Measurements from ENCODE around the gene GRIN2A. TPM values are rescaled to one million over a fixed set of nuclear protein-coding genes. Genes with fewer than 3 reads are reported as not detected.

The GRIN2A gene
- polyA plus RNA-seq, 1 experiment, result not detected

DNA sequence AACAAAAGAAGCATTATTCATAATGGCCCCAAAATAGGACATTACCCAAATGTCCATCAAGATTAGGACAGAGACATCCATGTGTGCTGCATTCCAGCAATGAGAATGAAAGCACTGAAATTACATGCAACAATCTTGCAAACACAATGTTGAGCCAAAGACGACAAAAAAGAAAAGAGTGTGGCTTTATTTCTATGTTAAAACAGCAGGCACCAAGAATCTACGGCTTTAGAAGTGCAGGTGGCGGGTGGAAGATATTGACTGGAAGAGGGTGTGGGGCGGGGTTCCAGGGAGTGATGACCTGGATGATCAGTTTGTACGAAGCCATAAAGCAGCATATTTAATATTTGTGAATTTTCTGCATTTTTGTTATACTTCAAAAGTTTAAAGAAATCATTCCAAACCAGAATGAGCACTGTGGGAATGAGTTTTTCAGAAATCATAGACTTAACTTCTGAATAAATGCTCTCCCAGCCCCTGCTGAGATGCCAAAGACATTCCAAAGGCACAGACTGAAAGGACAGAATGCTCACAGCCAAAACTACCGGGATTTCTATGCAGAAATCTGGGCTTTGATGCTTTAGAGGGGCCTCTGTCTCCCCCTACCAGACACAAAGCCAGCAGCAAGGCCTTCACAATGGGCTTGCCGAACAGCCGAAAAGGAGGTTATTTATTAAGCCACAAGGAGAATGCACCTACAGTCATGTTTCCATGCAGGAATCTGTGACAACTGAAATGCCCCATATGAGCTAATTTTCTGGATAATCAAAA, 361.6 kb downstream of the GRIN2A start:
- ChIA-PET CTCF (no interaction called here), POLR2A (no interaction called here)
- H3K4me3 ChIP-seq (ENCODE audit: low read depth, low read length), result no peak overlapping the region
- no peak for TF ChIP-seq CTCF (IDR thresholded peaks at IDR 0.05; ENCODE audit: insufficient read depth, low read depth, low read length)
- H3K27me3 ChIP-seq (ENCODE audit: control insufficient read depth, insufficient read depth, low read length), result no peaks in the 10 kb centered on the region
- DNase-seq (ENCODE audit: low read depth), result no peak
- H3K36me3 ChIP-seq (ENCODE audit: control insufficient read depth, insufficient read depth, low read length), result no peaks in the 10 kb centered on the region

DNA sequence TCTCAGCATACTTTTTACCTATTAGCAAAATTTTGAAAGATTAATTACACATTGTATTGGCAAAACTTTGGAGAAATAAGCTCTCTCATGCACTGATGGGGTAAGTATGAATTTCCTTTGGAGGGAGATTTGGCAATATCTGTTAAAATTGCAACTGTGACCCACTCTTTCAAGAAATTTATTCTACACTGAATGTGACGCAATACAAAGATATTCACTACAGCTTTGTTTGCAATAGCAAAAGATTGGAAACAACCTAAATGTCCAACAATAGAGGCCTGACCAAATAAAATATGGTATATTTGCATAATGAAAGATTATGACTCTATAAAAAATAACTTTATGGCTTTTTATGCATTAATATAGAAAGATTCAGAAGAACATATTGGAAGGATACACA, 363.5 kb downstream of the GRIN2A start:
- DNase-seq (ENCODE audit: low read depth), result no peak
- Histone ChIP-seq H3K27me3 (ENCODE audit: control insufficient read depth, insufficient read depth, low read length) (no peaks in the 10 kb centered on the region), H3K4me3 (ENCODE audit: low read depth, low read length) (no peak overlapping the region), H3K36me3 (ENCODE audit: control insufficient read depth, insufficient read depth, low read length) (no peaks in the 10 kb centered on the region)
- POLR2A ChIA-PET, result no interaction called here
- CTCF ChIA-PET, result no interaction called here
- no peak for TF ChIP-seq CTCF (IDR thresholded peaks at IDR 0.05; ENCODE audit: insufficient read depth, low read depth, low read length)

DNA sequence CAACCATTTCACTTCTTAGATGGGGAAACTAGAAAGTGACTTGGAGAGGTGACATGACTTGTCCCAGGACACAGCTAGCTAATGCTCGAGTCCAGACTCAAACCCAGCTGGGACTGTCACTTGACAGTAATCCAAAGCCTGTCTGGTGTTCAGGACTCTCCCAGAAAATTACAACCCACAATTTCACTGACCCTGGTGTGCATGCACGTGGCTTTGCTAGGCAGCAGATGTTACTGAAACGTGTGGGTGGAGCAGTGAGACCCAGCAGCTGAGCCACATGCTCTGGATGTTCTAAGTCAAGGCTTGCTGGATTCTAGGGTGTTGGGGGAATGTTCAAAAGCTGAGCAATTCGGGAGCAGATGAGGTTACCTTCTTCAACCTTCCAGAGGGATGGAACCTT, 364.6 kb downstream of the GRIN2A start:
- no peak for DNase-seq (ENCODE audit: low read depth)
- H3K4me3 ChIP-seq (ENCODE audit: low read depth, low read length), result no peak overlapping the region
- CTCF ChIA-PET, result no interaction called here
- POLR2A ChIA-PET, result no interaction called here
- H3K27me3 ChIP-seq (ENCODE audit: control insufficient read depth, insufficient read depth, low read length), result no peaks in the 10 kb centered on the region
- H3K36me3 ChIP-seq (ENCODE audit: control insufficient read depth, insufficient read depth, low read length), result no peaks in the 10 kb centered on the region
- TF ChIP-seq CTCF (IDR thresholded peaks at IDR 0.05; ENCODE audit: insufficient read depth, low read depth, low read length), result no peak

- no peak for DNase-seq (ENCODE audit: low read depth)
- Histone ChIP-seq H3K36me3 (ENCODE audit: control insufficient read depth, insufficient read depth, low read length) (no peaks in the 10 kb centered on the region), H3K4me3 (ENCODE audit: low read depth, low read length) (no peak overlapping the region), H3K27me3 (ENCODE audit: control insufficient read depth, insufficient read depth, low read length) (no peaks in the 10 kb centered on the region)
- CTCF ChIA-PET, result no interaction called here
- POLR2A ChIA-PET, result no interaction called here
- TF ChIP-seq CTCF (IDR thresholded peaks at IDR 0.05; ENCODE audit: insufficient read depth, low read depth, low read length), result no peak
These were observed 365.6 kb downstream of the GRIN2A start for GRCh38 chr16:9816644-9817043.

DNA sequence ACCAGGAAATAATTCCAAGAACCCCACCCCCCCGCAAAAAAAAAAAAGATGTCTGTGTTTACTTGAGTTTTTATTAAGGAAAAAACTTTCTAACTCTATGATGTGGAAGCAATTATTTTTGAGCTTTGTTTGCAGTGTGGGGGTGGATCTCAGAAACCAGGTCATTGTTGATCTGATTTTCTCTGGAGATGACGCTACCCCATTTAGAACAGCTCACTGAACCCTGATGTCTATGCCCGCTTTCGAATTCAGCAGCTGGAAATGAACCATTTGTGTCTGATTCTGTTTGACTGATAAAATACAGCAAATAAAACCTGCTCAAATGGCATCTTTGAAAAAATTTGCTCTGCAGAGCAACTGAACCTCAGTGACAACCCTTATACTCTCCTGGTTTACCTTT, 368.6 kb downstream of the GRIN2A start:
- POLR2A ChIA-PET, result no interaction called here
- no peak for DNase-seq (ENCODE audit: low read depth)
- Histone ChIP-seq H3K27me3 (ENCODE audit: control insufficient read depth, insufficient read depth, low read length) (no peaks in the 10 kb centered on the region), H3K36me3 (ENCODE audit: control insufficient read depth, insufficient read depth, low read length) (no peaks in the 10 kb centered on the region), H3K4me3 (ENCODE audit: low read depth, low read length) (no peak overlapping the region)
- CTCF ChIA-PET, result no interaction called here
- TF ChIP-seq CTCF (IDR thresholded peaks at IDR 0.05; ENCODE audit: insufficient read depth, low read depth, low read length), result no peak
